Stimulated activated CD8-positive, alpha-beta memory T cell treated with anti-CD3 and anti-CD28 coated beads, Interleukin-7, amount 100 ng/mL, for 48 hours (primary cell): ENCODE results near the gene HOXB6.

Source experiments
- DNase-seq, 2 donors: peaks; one replicate each; pipeline ENCODE4 v3.0.0-alpha.2; 2020; ENCODE audit warnings: low read depth in 1 of 2; ENCODE audit errors: extremely low read depth in 1 of 2

HOXB6 gene

GRCh38 chr17:48586355-48587258 is 18.2 kb downstream of the HOXB6 start:
- no peak for DNase-seq

- DNase-seq = no peak
Measured at GRCh38 chr17:48584223-48584741, 20.5 kb downstream of the HOXB6 start.

GRCh38 chr17:48583708-48584222 is 21.0 kb downstream of the HOXB6 start:
- DNase-seq = no peak

- no peak for DNase-seq
Measured at GRCh38 chr17:48582750-48583069, 22.1 kb downstream of the HOXB6 start.

GRCh38 chr17:48579760-48580554 is 24.8 kb downstream of the HOXB6 start:
- DNase-seq = no peak

- no peak for DNase-seq
Measured at GRCh38 chr17:48579471-48579759, 25.4 kb downstream of the HOXB6 start.

- DNase-seq = no peak
Measured at GRCh38 chr17:48578616-48579470, 25.9 kb downstream of the HOXB6 start.

GRCh38 chr17:48577946-48578615 is 26.7 kb downstream of the HOXB6 start, which contains the start of gene HOXB4:
Gene HOXB4 (minus strand): TSS chr17:48578350. CDS start chr17:48578319, 31 bp downstream.
- DNase-seq = peak in 1 of 2 donors; percentile 61

GRCh38 chr17:48577330-48577945 is 27.3 kb downstream of the HOXB6 start:
- no peak for DNase-seq

- no peak for DNase-seq
Measured at GRCh38 chr17:48576479-48577309, 28.1 kb downstream of the HOXB6 start.

GRCh38 chr17:48575673-48576478 is 28.9 kb downstream of the HOXB6 start:
- no peak for DNase-seq

GRCh38 chr17:48575066-48575582 is 29.7 kb downstream of the HOXB6 start:
- no peak for DNase-seq

- no peak for DNase-seq
Measured at GRCh38 chr17:48574505-48575065, 30.2 kb downstream of the HOXB6 start.

GRCh38 chr17:48571826-48572417 is 32.9 kb downstream of the HOXB6 start:
- no peak for DNase-seq

GRCh38 chr17:48571024-48571818 is 33.6 kb downstream of the HOXB6 start:
- no peak for DNase-seq

GRCh38 chr17:48570325-48571023 is 34.3 kb downstream of the HOXB6 start:
- no peak for DNase-seq
